Natural killer cell (primary cell): ENCODE measurements around the gene SMIM44. TPM values are rescaled to one million over a fixed set of nuclear protein-coding genes. Genes with fewer than 3 reads are reported as not detected.

ENCODE experiments used
- ATAC-seq, 3 donors: fragments of 150-1000 bp in 2 of 3; fragments of 200-7000 bp in 1 of 3; cut with Tn5 transposase; 1 replicate in 1 of 3; 2 replicates in 2 of 3; pipeline ENCODE4 v1.10.0; 2021; ENCODE audit warnings: mild to moderate bottlenecking in 2 of 3, moderate library complexity in 2 of 3
- DNase-seq, 2 donors: peaks; one replicate each; pipeline versions ENCODE4 v3.0.0 to v3.0.0-alpha.2; 2013 to 2021; ENCODE audit warnings: mixed read lengths in 1 of 2
- H3K27ac ChIP-seq: one replicate; pipeline ENCODE4 v1.5.1; 2013; ENCODE audit warnings: mild to moderate bottlenecking, low read length
- H3K27me3 ChIP-seq: one replicate; pipeline ENCODE4 v1.6.1; 2013; ENCODE audit warnings: low read length; ENCODE audit not compliant: control insufficient read depth, insufficient read depth
- H3K36me3 ChIP-seq: one replicate; pipeline ENCODE4 v1.6.1; 2013; ENCODE audit warnings: low read length; ENCODE audit not compliant: control insufficient read depth, insufficient read depth
- H3K4me1 ChIP-seq: one replicate; pipeline ENCODE4 v1.6.1; 2013; ENCODE audit warnings: low read length; ENCODE audit not compliant: control insufficient read depth, insufficient read depth
- H3K4me3 ChIP-seq: one replicate; pipeline ENCODE4 v1.5.1; 2013; ENCODE audit warnings: low read length
- H3K9me3 ChIP-seq: one replicate; pipeline ENCODE4 v1.6.1; 2013; ENCODE audit warnings: low read length; ENCODE audit not compliant: control insufficient read depth, insufficient read depth
- H3K27ac Mint-ChIP-seq, 2 donors: one replicate each; pipeline ENCODE4 v1.8.0; 2022; ENCODE audit warnings: mild to moderate bottlenecking in 2 of 2, mixed read lengths in 2 of 2, moderate library complexity in 1 of 2
- H3K27me3 Mint-ChIP-seq, 2 donors: one replicate each; pipeline ENCODE4 v1.8.0; 2022; ENCODE audit warnings: low read depth in 2 of 2, mixed read lengths in 2 of 2
- H3K36me3 Mint-ChIP-seq: one replicate; pipeline ENCODE4 v1.8.0; 2022; ENCODE audit warnings: mixed read lengths
- H3K4me1 Mint-ChIP-seq, 2 donors: one replicate each; pipeline ENCODE4 v1.8.0; 2022; ENCODE audit warnings: mixed read lengths in 2 of 2
- H3K4me3 Mint-ChIP-seq: one replicate; pipeline ENCODE4 v1.8.0; 2022; ENCODE audit warnings: mild to moderate bottlenecking, moderate library complexity, mixed read lengths
- H3K9me3 Mint-ChIP-seq, 2 donors: one replicate each; pipeline ENCODE4 v1.8.0; 2022; ENCODE audit warnings: mixed read lengths in 2 of 2
- CTCF ChIP-seq: fragments of 200-600 bp; IDR thresholded peaks from one replicate; pipeline ENCODE4 v1.8.0; 2022; ENCODE audit warnings: antibody characterized with exemption
- WGBS: methylation state at CpG from one replicate; pipeline ENCODE4 v1.1.7; 2013; ENCODE audit warnings: missing lambda C conversion rate; ENCODE audit not compliant: insufficient coverage; 5-methylcytosine and 5-hydroxymethylcytosine counted together
- intact Hi-C: fragments of 100-400 bp; cut with micrococcal nuclease; formaldehyde crosslinking; loops from one replicate; pipeline ENCODE4 v1.14.2; 2022
- total RNA-seq, 4 donors: library from RNA; stranded (reverse); fragments of 120-200 nt in 1 of 4; gene quantifications; one replicate each; pipeline versions ENCODE4 v1.2.3 to v1.2.4, GENCODE V29; 2013 to 2022

Gene SMIM44
- total RNA-seq, 3 donors from 2014 or later (not counting 1 experiment from before 2014, with no cell fraction given) = not detected

DNA sequence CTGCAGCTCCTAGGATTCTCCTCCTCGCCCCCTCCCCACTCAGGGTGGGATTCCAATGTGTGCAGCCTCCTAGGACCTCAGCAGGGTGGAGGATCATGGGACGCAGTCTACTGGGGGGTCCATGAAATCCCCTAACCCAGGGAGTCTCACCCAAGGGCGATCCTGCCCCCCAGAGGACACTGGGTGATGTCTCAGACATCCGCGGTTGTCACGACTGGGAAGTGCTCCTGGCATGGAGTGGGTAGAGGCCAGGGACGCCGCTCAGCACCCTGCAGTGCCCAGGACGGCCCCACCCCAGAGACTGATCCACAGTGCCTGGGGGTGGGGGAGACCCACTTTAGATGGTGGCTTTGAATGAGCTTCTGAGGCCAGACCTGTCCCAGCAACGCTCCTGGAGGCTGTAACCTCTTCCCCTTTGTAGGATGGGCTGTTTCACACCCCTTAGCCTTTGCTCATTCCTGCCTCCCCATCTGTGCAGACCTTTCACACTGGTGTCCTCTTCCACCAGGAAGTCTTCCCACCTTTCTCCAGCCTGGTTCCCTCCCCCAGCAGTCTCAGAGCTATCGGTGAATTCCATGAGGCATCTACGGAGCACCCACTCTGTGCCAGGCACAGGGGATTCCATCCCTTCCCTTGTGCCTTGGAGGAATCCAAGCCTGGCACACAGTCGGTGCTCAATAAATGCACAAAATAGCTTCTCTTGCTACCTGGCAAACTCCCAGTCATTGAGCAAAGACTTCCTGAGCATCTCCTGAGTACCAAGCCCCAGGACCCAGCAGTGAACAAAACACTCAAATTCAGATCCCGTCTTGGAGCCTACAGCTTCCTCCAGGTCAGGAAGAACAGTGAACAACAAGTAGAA, 13.4 kb downstream of the SMIM44 start:
- DNase-seq (no peak), ATAC-seq (no peak)
- H3K4me3 Mint-ChIP-seq = no peak overlapping the region
- no peaks in the 10 kb centered on the region for H3K27me3 Mint-ChIP-seq
- no peaks in the 10 kb centered on the region for H3K36me3 Mint-ChIP-seq
- Histone ChIP-seq H3K27ac (no peak overlapping the region), H3K4me3 (no peak overlapping the region), H3K9me3 (peaks cover 3% of the 10 kb centered on the region), H3K36me3 (no peaks in the 10 kb centered on the region), H3K27me3 (no peaks in the 10 kb centered on the region), H3K4me1 (no peaks in the 10 kb centered on the region)
- TF ChIP-seq CTCF = no peak
- WGBS = 69% methylated on average over 14 of the region's 14 CpGs
- H3K9me3 Mint-ChIP-seq = no peaks in the 10 kb centered on the region
- no peak overlapping the region for H3K27ac Mint-ChIP-seq
- H3K4me1 Mint-ChIP-seq = no peaks in the 10 kb centered on the region
- intact Hi-C loops = no loop called here

DNA sequence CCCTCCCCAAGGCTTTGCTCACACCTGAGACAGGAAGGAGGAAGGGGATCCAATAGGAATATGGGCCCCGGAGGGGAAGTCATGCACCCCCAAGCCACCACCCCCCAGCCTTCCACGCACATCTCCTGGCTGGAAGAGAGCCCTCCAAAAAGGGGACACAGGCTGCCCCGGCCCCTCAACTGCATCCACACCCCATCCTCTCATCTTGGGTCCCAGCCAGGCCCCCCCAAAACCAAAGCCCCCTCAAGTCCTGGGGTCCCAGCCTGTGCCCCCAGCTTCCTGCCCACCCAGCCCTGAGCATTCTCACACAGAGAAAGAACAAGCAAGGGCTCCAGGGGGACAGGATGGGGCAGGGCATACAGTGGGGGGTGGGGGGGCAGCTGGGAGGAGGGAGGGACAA, 15.0 kb downstream of the SMIM44 start:
- intact Hi-C loops = no loop called here
- 93% methylated on average over 3 of the region's 3 CpGs for WGBS
- H3K27ac Mint-ChIP-seq = no peak overlapping the region

DNA sequence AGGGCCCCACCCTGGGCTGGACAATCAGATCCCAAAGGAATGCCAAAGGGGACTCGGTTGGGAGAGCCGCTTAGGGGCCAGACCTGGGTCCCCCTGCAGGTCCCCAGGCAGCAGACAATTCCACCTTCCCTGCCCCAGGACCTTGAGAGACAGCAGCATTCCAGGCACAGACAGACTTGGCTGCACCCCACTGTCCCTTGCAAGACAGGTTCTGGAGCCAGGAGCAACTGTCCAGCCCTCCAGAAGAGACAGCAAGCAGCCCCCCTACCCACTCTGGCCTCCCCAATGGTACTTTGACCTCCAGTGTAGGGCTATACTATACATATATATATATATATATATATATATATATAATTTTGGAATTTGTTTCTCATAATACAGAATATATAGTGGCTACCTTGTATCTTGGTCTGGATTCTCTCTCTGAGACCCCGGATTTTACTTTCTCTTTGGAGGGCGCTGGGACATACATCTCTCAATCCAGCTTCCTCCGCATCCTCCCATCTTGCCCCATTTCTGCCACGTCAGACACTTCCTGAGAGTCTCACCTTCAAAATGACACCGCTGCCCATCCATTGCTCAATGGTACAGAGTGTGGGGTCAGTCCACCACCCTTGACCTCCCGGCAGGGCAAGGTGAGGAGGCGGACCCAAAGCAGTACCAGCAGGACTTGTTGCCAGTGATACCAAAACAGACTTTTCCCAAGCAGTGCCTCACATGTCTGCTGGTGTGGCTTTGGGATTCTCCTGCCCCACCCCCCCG, 15.6 kb downstream of the SMIM44 start:
- 96% methylated on average over 9 of the region's 10 CpGs for WGBS
- DNase-seq (no peak), ATAC-seq (no peak)
- no peak for TF ChIP-seq CTCF
- peaks cover 3% of the 10 kb centered on the region for H3K9me3 ChIP-seq
- H3K9me3 Mint-ChIP-seq = no peaks in the 10 kb centered on the region
- no peaks in the 10 kb centered on the region for H3K36me3 ChIP-seq
- intact Hi-C loops = no loop called here
- no peaks in the 10 kb centered on the region for H3K36me3 Mint-ChIP-seq
- H3K4me1 Mint-ChIP-seq = no peaks in the 10 kb centered on the region
- no peaks in the 10 kb centered on the region for H3K27me3 ChIP-seq
- H3K4me1 ChIP-seq = no peaks in the 10 kb centered on the region
- H3K4me3 Mint-ChIP-seq = no peak overlapping the region
- H3K27ac Mint-ChIP-seq = no peak overlapping the region
- H3K27me3 Mint-ChIP-seq = no peaks in the 10 kb centered on the region
- H3K27ac ChIP-seq = no peak overlapping the region
- no peak overlapping the region for H3K4me3 ChIP-seq

More for the DNA sequence above, 15.0 kb downstream of the SMIM44 start:
- no peak for TF ChIP-seq CTCF
- Mint-ChIP-seq H3K4me3 (no peak overlapping the region), H3K4me1 (no peaks in the 10 kb centered on the region), H3K36me3 (no peaks in the 10 kb centered on the region), H3K9me3 (no peaks in the 10 kb centered on the region), H3K27me3 (no peaks in the 10 kb centered on the region)
- H3K4me3 ChIP-seq = no peak overlapping the region
- no peak for DNase-seq
- H3K36me3 ChIP-seq = no peaks in the 10 kb centered on the region
- no peak overlapping the region for H3K27ac ChIP-seq
- H3K4me1 ChIP-seq = no peaks in the 10 kb centered on the region
- H3K9me3 ChIP-seq = peaks cover 3% of the 10 kb centered on the region
- no peaks in the 10 kb centered on the region for H3K27me3 ChIP-seq
- ATAC-seq = no peak
